IPS-18c (cell line): ENCODE data around the gene IKZF3.

Experiments
- H3K4me3 ChIP-seq: 2 replicates; pipeline ENCODE4 v1.7.0; 2013; ENCODE audit warnings: low read depth, mild to moderate bottlenecking, low read length, moderate library complexity; ENCODE audit not compliant: insufficient read depth
- H3K9me3 ChIP-seq: one replicate; pipeline ENCODE4 v1.6.1; 2013; ENCODE audit warnings: mild to moderate bottlenecking, low read length, moderate library complexity; ENCODE audit not compliant: control insufficient read depth, insufficient read depth

IKZF3 gene

GRCh38 chr17:39742126-39742855 is 121.8 kb downstream of the IKZF3 start:
- no peak overlapping the region for H3K4me3 ChIP-seq

GRCh38 chr17:39740357-39741111 is 123.6 kb downstream of the IKZF3 start:
- Histone ChIP-seq H3K4me3 (peak overlapping the region; percentile 60), H3K9me3 (no peaks in the 10 kb centered on the region)

More at GRCh38 chr17:39742126-39742855, 121.8 kb downstream of the IKZF3 start:
- H3K9me3 ChIP-seq, result no peaks in the 10 kb centered on the region

GRCh38 chr17:39739885-39740356 is 124.2 kb downstream of the IKZF3 start:
- Histone ChIP-seq H3K4me3 (peak overlapping the region; percentile 60), H3K9me3 (no peaks in the 10 kb centered on the region)

GRCh38 chr17:39738983-39739884 is 124.9 kb downstream of the IKZF3 start:
- Histone ChIP-seq H3K4me3 (peak overlapping the region; percentile 60), H3K9me3 (no peaks in the 10 kb centered on the region)

GRCh38 chr17:39738568-39738901 is 125.6 kb downstream of the IKZF3 start:
- no peaks in the 10 kb centered on the region for H3K9me3 ChIP-seq
- H3K4me3 ChIP-seq, result peak overlapping the region; percentile 60

GRCh38 chr17:39737760-39738567 is 126.1 kb downstream of the IKZF3 start, which contains the start of gene GRB7:
TSS of gene GRB7 (plus strand) at chr17:39737938. CDS start at chr17:39742302, 4,364 bp downstream.
- Histone ChIP-seq H3K9me3 (no peaks in the 10 kb centered on the region), H3K4me3 (peak within 1 kb of the TSS; percentile 60)

- Histone ChIP-seq H3K9me3 (no peaks in the 10 kb centered on the region), H3K4me3 (peak overlapping the region; percentile 60)
These were observed 126.8 kb downstream of the IKZF3 start for GRCh38 chr17:39737206-39737759.

GRCh38 chr17:39736319-39737165 is 127.6 kb downstream of the IKZF3 start:
- no peaks in the 10 kb centered on the region for H3K9me3 ChIP-seq
- H3K4me3 ChIP-seq, result no peak overlapping the region

- no peak overlapping the region for H3K4me3 ChIP-seq
- no peaks in the 10 kb centered on the region for H3K9me3 ChIP-seq
These were observed 128.2 kb downstream of the IKZF3 start for GRCh38 chr17:39735882-39736281.

GRCh38 chr17:39732586-39732985 is 131.5 kb downstream of the IKZF3 start:
- no peak overlapping the region for H3K4me3 ChIP-seq
- peaks cover 2% of the 10 kb centered on the region for H3K9me3 ChIP-seq

GRCh38 chr17:39730095-39730921 is 133.8 kb downstream of the IKZF3 start, which contains the start of gene MIEN1:
TSS of gene MIEN1 (minus strand) at chr17:39730532. CDS start at chr17:39730495, 37 bp downstream.
- H3K9me3 ChIP-seq, result peaks cover 2% of the 10 kb centered on the region
- peak within 1 kb of the TSS; percentile 84 for H3K4me3 ChIP-seq

- H3K4me3 ChIP-seq, result peak overlapping the region; percentile 84
- peaks cover 2% of the 10 kb centered on the region for H3K9me3 ChIP-seq
These were observed 134.7 kb downstream of the IKZF3 start for GRCh38 chr17:39729280-39729851.

GRCh38 chr17:39727556-39727955 is 136.6 kb downstream of the IKZF3 start:
- peaks cover 2% of the 10 kb centered on the region for H3K9me3 ChIP-seq
- H3K4me3 ChIP-seq, result no peak overlapping the region

- Histone ChIP-seq H3K4me3 (no peak overlapping the region), H3K9me3 (peaks cover 2% of the 10 kb centered on the region)
These were observed 137.5 kb downstream of the IKZF3 start for GRCh38 chr17:39726617-39727016.
